ENCODE measurements around the gene RUNDC1. TPM values are rescaled to one million over a fixed set of nuclear protein-coding genes. Genes with fewer than 3 reads are reported as not detected.
A peak's percentile ranks its signal among the peaks of the same experiment; 100 is the strongest.

RUNDC1 gene
- polyA plus RNA-seq, 1 experiment = 12.9 TPM

DNA sequence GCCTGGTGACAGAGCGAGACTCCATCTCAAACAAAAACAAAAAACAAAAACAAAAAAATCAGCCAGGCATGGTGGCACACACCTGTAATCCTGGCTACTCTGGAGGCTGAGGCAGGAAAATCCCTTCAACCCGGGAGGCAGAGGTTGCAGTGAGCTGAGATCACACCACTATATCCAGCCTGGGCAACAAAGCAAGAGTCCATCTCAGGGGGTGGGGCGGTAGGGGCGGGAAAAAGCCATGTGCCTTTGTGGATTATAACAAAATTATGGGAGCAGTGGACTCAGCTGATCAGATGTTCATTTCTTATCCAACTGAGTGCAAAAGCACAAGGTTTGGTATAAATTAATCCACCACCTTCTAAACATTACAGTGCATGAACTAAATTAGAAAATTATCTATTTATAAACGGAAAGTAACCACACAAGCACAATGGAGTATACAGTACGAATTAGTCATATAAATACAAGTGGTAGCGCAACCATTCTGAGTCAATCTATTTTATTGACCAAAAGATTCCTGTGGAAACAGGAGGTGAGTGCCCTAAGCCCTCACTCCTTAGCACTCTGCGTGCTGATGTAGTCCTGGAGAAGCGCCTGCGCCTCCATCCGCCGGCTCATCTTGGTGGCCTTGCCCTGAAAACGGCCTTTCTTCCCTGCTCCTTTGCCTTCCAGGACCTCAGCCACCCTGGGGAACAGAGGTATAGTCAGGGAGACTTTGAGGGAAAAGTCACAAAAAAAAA, 30.2 kb upstream of the RUNDC1 start:
- CTCF ChIA-PET = interaction anchor here (1.1 kb wide), 1 partner anchor 107 kb away, joined by 3 read pairs; no protein-coding TSS in a partner anchor
- TF ChIP-seq, protein P1, sequence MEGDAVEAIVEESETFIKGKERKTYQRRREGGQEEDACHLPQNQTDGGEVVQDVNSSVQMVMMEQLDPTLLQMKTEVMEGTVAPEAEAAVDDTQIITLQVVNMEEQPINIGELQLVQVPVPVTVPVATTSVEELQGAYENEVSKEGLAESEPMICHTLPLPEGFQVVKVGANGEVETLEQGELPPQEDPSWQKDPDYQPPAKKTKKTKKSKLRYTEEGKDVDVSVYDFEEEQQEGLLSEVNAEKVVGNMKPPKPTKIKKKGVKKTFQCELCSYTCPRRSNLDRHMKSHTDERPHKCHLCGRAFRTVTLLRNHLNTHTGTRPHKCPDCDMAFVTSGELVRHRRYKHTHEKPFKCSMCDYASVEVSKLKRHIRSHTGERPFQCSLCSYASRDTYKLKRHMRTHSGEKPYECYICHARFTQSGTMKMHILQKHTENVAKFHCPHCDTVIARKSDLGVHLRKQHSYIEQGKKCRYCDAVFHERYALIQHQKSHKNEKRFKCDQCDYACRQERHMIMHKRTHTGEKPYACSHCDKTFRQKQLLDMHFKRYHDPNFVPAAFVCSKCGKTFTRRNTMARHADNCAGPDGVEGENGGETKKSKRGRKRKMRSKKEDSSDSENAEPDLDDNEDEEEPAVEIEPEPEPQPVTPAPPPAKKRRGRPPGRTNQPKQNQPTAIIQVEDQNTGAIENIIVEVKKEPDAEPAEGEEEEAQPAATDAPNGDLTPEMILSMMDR (IDR thresholded peaks at IDR 0.05; ENCODE audit: insufficient read depth, low read depth, low read length) = no peak

DNA sequence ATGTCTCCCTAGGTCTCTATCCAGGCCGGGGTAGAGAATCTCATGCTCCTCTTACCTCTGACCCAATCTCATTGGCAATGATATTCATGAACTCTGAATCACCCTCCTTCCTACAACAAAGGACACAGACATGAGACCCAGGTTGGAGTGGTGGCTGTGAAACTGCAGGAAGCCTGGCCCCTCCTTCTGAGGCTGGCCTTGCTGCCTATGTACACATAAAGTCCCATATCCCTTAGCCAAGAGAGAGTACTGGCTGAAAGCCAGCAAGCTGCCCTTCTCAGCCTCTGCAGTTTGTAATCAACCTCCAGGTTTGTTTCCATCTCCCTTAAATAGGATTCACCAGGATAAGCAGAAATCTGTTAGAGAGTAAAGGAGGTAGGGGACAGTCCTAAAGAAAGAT, 26.7 kb upstream of the RUNDC1 start:
- H3K27me3 ChIP-seq (ENCODE audit: control insufficient read depth, insufficient read depth, low read length) = no peaks in the 10 kb centered on the region
- H3K4me3 ChIP-seq (ENCODE audit: low read depth, low read length) = no peak overlapping the region
- ChIA-PET CTCF (interaction anchor here (1.4 kb wide), 1 partner anchor 13 kb away, joined by 3 read pairs; no protein-coding TSS in a partner anchor), POLR2A (no interaction called here)
- TF ChIP-seq, protein P1 (IDR thresholded peaks at IDR 0.05; ENCODE audit: insufficient read depth, low read depth, low read length) = no peak
- H3K36me3 ChIP-seq (ENCODE audit: control insufficient read depth, insufficient read depth, low read length) = peaks cover 19% of the 10 kb centered on the region
- DNase-seq (ENCODE audit: low read depth) = no peak

More for the DNA sequence above, 30.2 kb upstream of the RUNDC1 start:
- no peak for DNase-seq (ENCODE audit: low read depth)
- no peak overlapping the region for H3K4me3 ChIP-seq (ENCODE audit: low read depth, low read length)
- POLR2A ChIA-PET = no interaction called here
- peaks cover 13% of the 10 kb centered on the region for H3K36me3 ChIP-seq (ENCODE audit: control insufficient read depth, insufficient read depth, low read length)
- H3K27me3 ChIP-seq (ENCODE audit: control insufficient read depth, insufficient read depth, low read length) = no peaks in the 10 kb centered on the region

DNA sequence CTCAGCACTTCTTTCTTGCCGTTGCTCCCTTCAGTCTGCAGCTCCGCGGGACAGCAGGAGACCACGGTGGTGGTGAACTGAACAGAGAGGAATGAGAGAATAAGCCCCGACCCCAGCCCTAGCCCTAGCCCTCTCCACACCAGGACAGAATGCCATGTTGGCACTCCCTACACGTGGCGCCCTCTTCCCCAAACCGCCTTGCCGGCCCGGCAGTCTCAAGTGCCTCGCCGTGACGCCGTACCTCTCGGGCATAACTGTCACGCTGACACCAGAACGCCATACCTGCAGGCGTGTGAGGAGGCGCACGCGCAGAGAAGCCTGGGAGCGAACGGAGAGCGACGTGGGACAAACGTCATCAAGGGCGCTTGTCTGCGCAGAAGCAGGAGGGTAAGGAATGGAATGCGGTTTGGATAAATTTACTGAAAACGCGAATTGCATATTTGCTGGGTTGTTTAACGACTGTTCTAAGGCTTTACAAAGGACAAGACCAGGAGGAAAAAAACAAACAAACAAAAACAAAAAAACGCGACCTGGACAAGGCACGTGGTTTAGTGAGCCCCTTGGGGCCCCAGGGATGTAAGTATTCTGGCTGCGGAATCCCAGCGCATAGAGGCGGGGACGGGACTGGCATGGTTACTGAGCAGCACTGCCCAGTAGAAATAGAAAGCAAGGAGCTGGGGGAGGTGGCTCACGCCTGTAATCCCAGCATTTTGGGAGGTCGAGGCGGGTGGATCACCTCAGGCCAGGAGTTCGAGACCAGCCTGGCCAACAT, 16.0 kb upstream of the RUNDC1 start, which contains the start of gene AARSD1:
AARSD1 (minus strand) TSS at position 294 of the 772 bp plus-strand sequence; CDS start at position 280, 14 bp downstream.
- ChIA-PET POLR2A (no interaction called here), CTCF (interaction anchor here (0.7 to 1.8 kb wide), 4 partner anchors 33 to 430 kb away, joined by 3 to 5 read pairs (median 3); partner anchors contain the start of gene RPL27)
- Histone ChIP-seq H3K4me3 (ENCODE audit: low read depth, low read length) (peak within 1 kb of the TSS; percentile 73), H3K36me3 (ENCODE audit: control insufficient read depth, insufficient read depth, low read length) (peaks cover 7% of the 10 kb centered on the region), H3K27me3 (ENCODE audit: control insufficient read depth, insufficient read depth, low read length) (no peaks in the 10 kb centered on the region)
- TF ChIP-seq, protein P1 (IDR thresholded peaks at IDR 0.05; ENCODE audit: insufficient read depth, low read depth, low read length) = no peak
- peak; percentile 73 for DNase-seq (ENCODE audit: low read depth)

DNA sequence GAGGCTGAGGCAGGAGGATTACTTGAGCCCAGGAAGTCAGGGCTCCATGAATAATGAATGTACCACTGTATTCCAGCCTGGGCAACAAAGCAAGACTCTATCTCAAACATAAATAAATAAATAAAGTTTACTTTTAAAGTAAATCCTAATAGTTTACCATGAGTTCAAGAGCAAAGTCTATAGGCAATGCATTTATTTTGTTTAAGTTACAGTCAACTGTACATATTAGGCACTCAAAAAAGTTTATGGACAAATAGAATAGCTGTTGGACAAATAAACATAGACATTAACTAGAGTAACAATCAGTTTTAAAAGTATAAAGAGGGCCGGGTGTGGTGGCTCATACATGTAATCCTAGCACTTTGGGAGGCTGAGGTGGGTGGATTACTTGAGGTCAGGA, 12.4 kb upstream of the RUNDC1 start:
- CTCF ChIA-PET = interaction anchor here (0.6 kb wide), 1 partner anchor 30 kb away, joined by 3 read pairs; the partner anchor contains the start of gene RPL27

More for the DNA sequence above, 12.4 kb upstream of the RUNDC1 start:
- Histone ChIP-seq H3K4me3 (ENCODE audit: low read depth, low read length) (no peak overlapping the region), H3K36me3 (ENCODE audit: control insufficient read depth, insufficient read depth, low read length) (no peaks in the 10 kb centered on the region), H3K27me3 (ENCODE audit: control insufficient read depth, insufficient read depth, low read length) (no peaks in the 10 kb centered on the region)
- POLR2A ChIA-PET = no interaction called here
- DNase-seq (ENCODE audit: low read depth) = no peak
- TF ChIP-seq, protein P1 (IDR thresholded peaks at IDR 0.05; ENCODE audit: insufficient read depth, low read depth, low read length) = no peak
